Left lung (tissue), 10 donors: Measurements from ENCODE around the gene TNFSF8. TPM values are rescaled to one million over a fixed set of nuclear protein-coding genes. Genes with fewer than 3 reads are reported as not detected.

Experiments used
- ATAC-seq: fragments of 200-7000 bp; cut with Tn5 transposase; one replicate; pipeline ENCODE4 v1.9.1; 2020; ENCODE audit warnings: moderate library complexity
- DNase-seq, 4 donors: peaks; one replicate each; pipeline ENCODE4 v3.0.0-alpha.2; 2013 to 2020
- H3K27ac ChIP-seq, 2 donors: fragments of 200-600 bp; sonication (generic) in 1 of 2; one replicate each; pipeline versions ENCODE4 v1.5.0 to v1.8.0; 2020 to 2021
- H3K27me3 ChIP-seq, 2 donors: fragments of 200-600 bp; sonication (generic) in 1 of 2; one replicate each; pipeline versions ENCODE4 v1.5.0 to v1.8.0; 2020 to 2021
- H3K36me3 ChIP-seq, 2 donors: fragments of 200-600 bp; sonication (generic) in 1 of 2; one replicate each; pipeline versions ENCODE4 v1.5.0 to v1.8.0; 2020 to 2021
- H3K4me1 ChIP-seq, 2 donors: fragments of 200-600 bp; one replicate each; pipeline ENCODE4 v1.8.0; 2021
- H3K4me3 ChIP-seq, 2 donors: fragments of 200-600 bp; sonication (generic) in 1 of 2; one replicate each; pipeline versions ENCODE4 v1.5.0 to v1.8.0; 2020 to 2021; ENCODE audit warnings: mild to moderate bottlenecking in 1 of 2
- H3K9me3 ChIP-seq, 2 donors: fragments of 200-600 bp; sonication (generic) in 1 of 2; one replicate each; pipeline versions ENCODE4 v1.5.0 to v1.8.0; 2020 to 2021
- intact Hi-C, 2 donors: fragments of 100-400 bp; cut with DNase I; formaldehyde crosslinking; loops; one replicate each; pipeline versions ENCODE4 v1.11.2 to v1.14.2; 2022
- polyA plus RNA-seq, 6 donors: library from polyadenylated mRNA; unstranded; fragments of 120-200 nt; gene quantifications; one replicate each; pipeline ENCODE4 v1.2.1, GENCODE V29; 2013; ENCODE audit not compliant: insufficient read length in 6 of 6
- total RNA-seq, 2 donors: library from RNA; stranded (reverse); fragmentation: NEBNext Ultra II Directional; extraction: Animal tissue kit (Norgen Biotek cat#: 25700); gene quantifications; one replicate each; pipeline ENCODE4 v1.2.1, GENCODE V29; 2021
- TF ChIP-seq, protein P1 (sequence below), 2 donors: fragments of 200-600 bp; sonication (generic) in 1 of 2; IDR thresholded peaks; one replicate each; pipeline versions ENCODE4 v1.5.0 to v1.8.0; 2021; ENCODE audit warnings: antibody characterized with exemption in 2 of 2
- donor health status: DM: no; HTN: yes; CAD: no.
- donor health status: DM: no; HTN: no; CAD: no.

The TNFSF8 gene
- total and polyA plus RNA-seq, 8 donors: 2.1 to 23.8 (median 8.5) TPM

DNA sequence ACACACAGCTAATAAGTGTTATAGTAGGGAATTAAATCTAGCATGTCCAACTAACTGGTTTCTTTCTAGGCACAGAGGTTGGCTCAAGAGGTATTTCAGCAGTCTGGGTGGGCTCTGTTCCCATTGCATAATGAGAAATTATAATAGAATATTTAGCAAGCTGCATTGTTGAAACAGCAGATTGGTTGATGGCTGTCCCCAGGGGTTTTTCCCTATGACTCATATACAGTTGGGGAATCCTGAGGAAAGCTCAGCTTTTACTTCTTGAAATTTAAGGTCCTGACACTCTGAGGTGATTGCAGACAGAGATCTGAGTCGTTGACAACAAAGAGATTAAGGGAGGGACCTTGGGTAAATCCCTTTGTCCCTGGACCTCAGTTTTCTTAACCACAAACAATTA, 38.3 kb upstream of the TNFSF8 start:
- peaks cover 0 to 13% of the 10 kb centered on the region in 2 donors for H3K4me1 ChIP-seq
- H3K27ac ChIP-seq: no peak overlapping the region
- intact Hi-C loops: no loop called here
- H3K36me3 ChIP-seq: no peaks in the 10 kb centered on the region
- H3K9me3 ChIP-seq: no peaks in the 10 kb centered on the region
- DNase-seq (peak in 2 of 4 donors; percentile 26 to 56), ATAC-seq (peak; percentile 66)
- H3K4me3 ChIP-seq: no peak overlapping the region
- TF ChIP-seq, protein P1, sequence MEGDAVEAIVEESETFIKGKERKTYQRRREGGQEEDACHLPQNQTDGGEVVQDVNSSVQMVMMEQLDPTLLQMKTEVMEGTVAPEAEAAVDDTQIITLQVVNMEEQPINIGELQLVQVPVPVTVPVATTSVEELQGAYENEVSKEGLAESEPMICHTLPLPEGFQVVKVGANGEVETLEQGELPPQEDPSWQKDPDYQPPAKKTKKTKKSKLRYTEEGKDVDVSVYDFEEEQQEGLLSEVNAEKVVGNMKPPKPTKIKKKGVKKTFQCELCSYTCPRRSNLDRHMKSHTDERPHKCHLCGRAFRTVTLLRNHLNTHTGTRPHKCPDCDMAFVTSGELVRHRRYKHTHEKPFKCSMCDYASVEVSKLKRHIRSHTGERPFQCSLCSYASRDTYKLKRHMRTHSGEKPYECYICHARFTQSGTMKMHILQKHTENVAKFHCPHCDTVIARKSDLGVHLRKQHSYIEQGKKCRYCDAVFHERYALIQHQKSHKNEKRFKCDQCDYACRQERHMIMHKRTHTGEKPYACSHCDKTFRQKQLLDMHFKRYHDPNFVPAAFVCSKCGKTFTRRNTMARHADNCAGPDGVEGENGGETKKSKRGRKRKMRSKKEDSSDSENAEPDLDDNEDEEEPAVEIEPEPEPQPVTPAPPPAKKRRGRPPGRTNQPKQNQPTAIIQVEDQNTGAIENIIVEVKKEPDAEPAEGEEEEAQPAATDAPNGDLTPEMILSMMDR (IDR thresholded peaks at IDR 0.05): no peak
- H3K27me3 ChIP-seq: no peaks in the 10 kb centered on the region

DNA sequence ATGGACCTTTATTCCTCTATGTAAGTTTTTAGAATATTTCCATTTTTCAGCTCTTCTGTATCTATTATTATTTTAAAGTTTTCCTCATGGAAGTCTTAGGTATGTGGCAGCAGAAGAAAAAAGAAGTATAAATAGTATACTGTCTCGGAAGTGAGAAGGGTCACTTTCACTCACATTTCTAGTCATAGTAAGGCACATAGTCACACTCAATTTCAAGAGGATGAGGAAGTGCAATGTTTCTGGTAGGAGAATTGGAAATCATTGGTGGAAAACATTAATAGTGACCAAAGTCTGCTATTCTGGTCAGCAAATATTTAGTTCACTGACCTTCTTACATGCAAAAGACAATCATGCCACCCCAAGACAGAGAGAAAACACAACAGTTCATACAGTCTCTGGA, 35.2 kb upstream of the TNFSF8 start:
- ATAC-seq: no peak
- TF ChIP-seq, protein P1 (IDR thresholded peaks at IDR 0.05): no peak

DNA sequence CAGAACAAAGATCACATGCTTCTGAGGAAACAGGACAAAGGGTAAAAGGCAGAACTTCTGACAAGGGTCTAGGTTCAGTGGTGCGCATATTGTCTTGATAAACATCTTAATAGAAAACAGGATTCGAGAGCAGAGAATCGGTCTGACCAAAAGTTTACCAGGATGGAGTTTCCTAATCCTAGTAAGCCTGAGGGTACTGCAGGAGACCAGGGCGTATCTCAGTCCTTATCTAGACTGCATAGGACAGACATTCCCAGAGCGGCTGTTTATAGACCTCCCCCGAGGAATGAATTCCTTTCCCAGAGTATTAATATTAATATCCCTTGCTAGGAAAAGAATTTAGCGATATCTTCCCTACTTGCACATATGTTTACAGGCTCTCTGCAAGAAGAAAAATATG, 32.4 kb upstream of the TNFSF8 start:
- TF ChIP-seq, protein P1 (IDR thresholded peaks at IDR 0.05): no peak
- intact Hi-C loops: no loop called here
- no peak for ATAC-seq
- H3K27ac ChIP-seq: no peak overlapping the region
- H3K4me3 ChIP-seq: no peak overlapping the region
- no peak for DNase-seq
- H3K9me3 ChIP-seq: peaks cover 0 to 31% of the 10 kb centered on the region in 2 donors
- no peaks in the 10 kb centered on the region for H3K36me3 ChIP-seq
- H3K27me3 ChIP-seq: no peaks in the 10 kb centered on the region
- H3K4me1 ChIP-seq: peaks cover 0 to 13% of the 10 kb centered on the region in 2 donors

More for the DNA sequence above, 35.2 kb upstream of the TNFSF8 start:
- no peak overlapping the region for H3K4me3 ChIP-seq
- intact Hi-C loops: no loop called here
- peaks cover 0 to 21% of the 10 kb centered on the region in 2 donors for H3K9me3 ChIP-seq
- no peak overlapping the region for H3K27ac ChIP-seq
- no peak for DNase-seq
- no peaks in the 10 kb centered on the region for H3K27me3 ChIP-seq
- H3K36me3 ChIP-seq: no peaks in the 10 kb centered on the region
- peaks cover 0 to 13% of the 10 kb centered on the region in 2 donors for H3K4me1 ChIP-seq

DNA sequence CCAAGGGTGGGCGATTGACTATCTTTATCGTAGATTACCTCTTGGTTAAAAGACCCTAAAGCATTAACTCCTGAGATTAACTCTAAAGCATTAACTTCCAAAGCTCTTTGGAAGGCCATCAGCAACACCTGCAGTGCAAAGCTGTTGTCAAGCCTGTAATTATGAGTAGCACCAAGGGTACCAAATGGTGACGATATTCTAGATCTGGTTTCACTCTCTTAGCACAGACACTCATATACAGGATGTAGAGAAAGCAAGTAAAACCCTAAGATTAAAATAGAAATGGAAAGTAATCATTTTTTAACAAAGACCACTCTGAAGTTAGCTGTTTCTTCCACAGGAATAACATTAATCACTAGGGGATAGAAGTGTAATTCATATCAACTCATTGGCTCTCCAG, 29.9 kb upstream of the TNFSF8 start:
- Histone ChIP-seq H3K4me3 (no peak overlapping the region), H3K9me3 (peaks cover 0 to 31% of the 10 kb centered on the region in 2 donors), H3K27ac (no peak overlapping the region), H3K27me3 (no peaks in the 10 kb centered on the region), H3K4me1 (peaks cover 0 to 37% of the 10 kb centered on the region in 2 donors), H3K36me3 (no peaks in the 10 kb centered on the region)
- ATAC-seq: no peak
- intact Hi-C loops: no loop called here
- DNase-seq: no peak
- TF ChIP-seq, protein P1 (IDR thresholded peaks at IDR 0.05): no peak

DNA sequence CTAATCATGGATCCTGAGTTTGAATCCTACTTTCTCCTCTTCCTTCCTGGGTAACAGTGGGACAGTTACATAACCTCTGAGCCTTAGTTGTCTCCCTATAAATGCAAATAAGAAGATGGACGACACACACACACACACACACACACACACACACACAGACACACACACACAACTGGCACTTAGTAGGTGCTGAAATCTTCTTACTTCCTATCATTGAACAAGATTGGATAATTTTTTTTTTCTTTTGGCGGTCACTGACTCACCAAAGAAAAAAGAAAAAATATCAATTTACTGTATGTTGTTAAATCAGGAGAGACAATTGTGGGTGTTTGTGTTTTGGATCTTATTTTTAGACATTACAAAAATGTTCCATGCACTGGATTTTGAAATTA, 28.4 kb upstream of the TNFSF8 start:
- no peak for DNase-seq
- H3K36me3 ChIP-seq: no peaks in the 10 kb centered on the region
- peaks cover 0 to 51% of the 10 kb centered on the region in 2 donors for H3K4me1 ChIP-seq
- peak overlapping the region in 1 of 2 donors; percentile 90 for H3K27ac ChIP-seq
- no peak for ATAC-seq
- TF ChIP-seq, protein P1 (IDR thresholded peaks at IDR 0.05): no peak
- H3K9me3 ChIP-seq: peaks cover 0 to 31% of the 10 kb centered on the region in 2 donors
- H3K27me3 ChIP-seq: no peaks in the 10 kb centered on the region
- intact Hi-C loops: no loop called here
- no peak overlapping the region for H3K4me3 ChIP-seq
